GM15510 (cell line): ENCODE data around the gene MFAP4.

ENCODE experiments used
- POLR2A ChIP-seq: IDR thresholded peaks from 3 replicates; pipeline ENCODE4 v1.6.1; 2011; ENCODE audit warnings: borderline replicate concordance; ENCODE audit not compliant: insufficient read length; ENCODE audit errors: extremely low read depth

The MFAP4 gene

GRCh38 chr17:19386974-19387920, at the start of gene MFAP4:
MFAP4 (minus strand) TSS chr17:19387190; CDS start chr17:19387155, 35 bp downstream.
- TF ChIP-seq POLR2A = no peak

- TF ChIP-seq POLR2A = no peak
Measured at GRCh38 chr17:19433727-19434340, 46.8 kb upstream of the MFAP4 start.

- no peak for TF ChIP-seq POLR2A
Measured at GRCh38 chr17:19433255-19433654, 46.3 kb upstream of the MFAP4 start.

- no peak for TF ChIP-seq POLR2A
Measured at GRCh38 chr17:19431691-19432090, 44.7 kb upstream of the MFAP4 start.

GRCh38 chr17:19426631-19427030, 39.6 kb upstream of the MFAP4 start:
- TF ChIP-seq POLR2A = no peak

GRCh38 chr17:19424934-19425868, 38.2 kb upstream of the MFAP4 start:
- TF ChIP-seq POLR2A = no peak

GRCh38 chr17:19421926-19422325, 34.9 kb upstream of the MFAP4 start:
- no peak for TF ChIP-seq POLR2A

- no peak for TF ChIP-seq POLR2A
Measured at GRCh38 chr17:19421219-19421618, 34.2 kb upstream of the MFAP4 start.

- TF ChIP-seq POLR2A = no peak
Measured at GRCh38 chr17:19418251-19418992, 31.4 kb upstream of the MFAP4 start.

- no peak for TF ChIP-seq POLR2A
Measured at GRCh38 chr17:19417611-19418010, 30.6 kb upstream of the MFAP4 start.

GRCh38 chr17:19415806-19416775, 29.1 kb upstream of the MFAP4 start:
- no peak for TF ChIP-seq POLR2A

GRCh38 chr17:19415311-19415710, 28.3 kb upstream of the MFAP4 start:
- TF ChIP-seq POLR2A = no peak
